GM12801 (cell line): ENCODE data around the gene BPGM.

Experiments used
- TF ChIP-seq, protein P1 (sequence below): IDR thresholded peaks from one replicate; pipeline ENCODE4 v1.5.1; 2011; ENCODE audit warnings: control low read depth; ENCODE audit not compliant: insufficient read length; ENCODE audit errors: extremely low read depth

The BPGM gene

DNA sequence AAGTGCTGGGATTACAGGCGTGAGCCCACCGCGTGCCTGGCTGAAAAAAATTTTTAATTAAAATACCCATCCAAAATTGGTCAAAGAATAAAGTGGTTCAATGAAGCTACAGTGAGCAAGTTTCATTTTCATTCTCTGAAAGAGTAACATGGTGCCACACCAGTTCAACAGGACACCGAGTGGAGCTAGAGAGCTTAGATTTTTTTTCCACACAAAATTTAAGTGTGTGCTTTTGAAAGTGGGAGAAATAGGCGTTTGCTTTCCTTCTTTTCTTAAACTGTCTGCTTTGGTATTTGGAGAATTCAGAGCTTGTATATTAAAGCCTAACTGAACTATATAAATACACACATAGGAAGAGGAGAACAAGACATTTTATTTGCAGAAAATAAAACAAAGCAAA is 43.4 kb downstream of the BPGM start:
- TF ChIP-seq, protein P1, sequence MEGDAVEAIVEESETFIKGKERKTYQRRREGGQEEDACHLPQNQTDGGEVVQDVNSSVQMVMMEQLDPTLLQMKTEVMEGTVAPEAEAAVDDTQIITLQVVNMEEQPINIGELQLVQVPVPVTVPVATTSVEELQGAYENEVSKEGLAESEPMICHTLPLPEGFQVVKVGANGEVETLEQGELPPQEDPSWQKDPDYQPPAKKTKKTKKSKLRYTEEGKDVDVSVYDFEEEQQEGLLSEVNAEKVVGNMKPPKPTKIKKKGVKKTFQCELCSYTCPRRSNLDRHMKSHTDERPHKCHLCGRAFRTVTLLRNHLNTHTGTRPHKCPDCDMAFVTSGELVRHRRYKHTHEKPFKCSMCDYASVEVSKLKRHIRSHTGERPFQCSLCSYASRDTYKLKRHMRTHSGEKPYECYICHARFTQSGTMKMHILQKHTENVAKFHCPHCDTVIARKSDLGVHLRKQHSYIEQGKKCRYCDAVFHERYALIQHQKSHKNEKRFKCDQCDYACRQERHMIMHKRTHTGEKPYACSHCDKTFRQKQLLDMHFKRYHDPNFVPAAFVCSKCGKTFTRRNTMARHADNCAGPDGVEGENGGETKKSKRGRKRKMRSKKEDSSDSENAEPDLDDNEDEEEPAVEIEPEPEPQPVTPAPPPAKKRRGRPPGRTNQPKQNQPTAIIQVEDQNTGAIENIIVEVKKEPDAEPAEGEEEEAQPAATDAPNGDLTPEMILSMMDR, result no peak

DNA sequence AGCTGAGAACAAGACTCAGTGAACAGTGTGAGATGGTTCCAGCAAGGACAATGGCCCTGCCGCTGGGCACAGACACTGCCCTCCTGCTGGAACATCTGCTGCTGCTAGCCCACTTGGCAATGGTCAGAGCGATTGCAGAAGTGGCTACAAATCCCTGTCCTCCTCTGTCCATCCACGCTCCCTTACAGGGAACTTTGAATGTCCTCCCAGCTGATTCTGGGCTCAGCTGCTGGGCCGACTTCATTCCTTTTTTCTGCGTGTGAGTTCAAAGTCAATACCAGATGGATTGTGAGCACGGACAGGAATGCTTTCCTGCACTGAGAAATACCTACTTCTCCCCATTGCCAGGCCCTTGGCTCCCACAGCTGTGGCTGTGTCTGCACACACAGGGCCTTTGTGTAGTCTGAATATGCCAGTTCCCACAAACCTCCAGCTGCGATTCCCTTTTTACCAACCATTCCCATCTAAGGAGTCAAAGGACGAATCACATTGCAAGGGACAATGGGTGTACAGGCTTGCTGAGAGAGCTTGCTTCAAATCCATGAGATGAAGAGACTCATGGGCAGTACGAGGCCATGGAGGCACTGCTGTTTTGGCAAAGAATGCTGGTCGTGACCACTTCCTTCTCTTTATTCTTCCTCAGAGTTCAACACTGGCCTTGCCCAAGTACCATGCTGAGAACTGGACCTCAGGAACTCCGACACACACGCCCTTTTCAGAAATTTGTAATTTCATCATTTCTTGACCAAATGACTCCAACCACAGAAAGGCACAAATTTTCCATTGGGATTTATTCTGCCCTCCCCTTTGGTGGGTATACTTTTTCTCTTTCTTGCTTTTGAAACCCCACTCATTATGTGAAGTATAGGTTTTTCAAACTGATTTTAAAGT is 44.2 kb downstream of the BPGM start:
- TF ChIP-seq, protein P1, result no peak

DNA sequence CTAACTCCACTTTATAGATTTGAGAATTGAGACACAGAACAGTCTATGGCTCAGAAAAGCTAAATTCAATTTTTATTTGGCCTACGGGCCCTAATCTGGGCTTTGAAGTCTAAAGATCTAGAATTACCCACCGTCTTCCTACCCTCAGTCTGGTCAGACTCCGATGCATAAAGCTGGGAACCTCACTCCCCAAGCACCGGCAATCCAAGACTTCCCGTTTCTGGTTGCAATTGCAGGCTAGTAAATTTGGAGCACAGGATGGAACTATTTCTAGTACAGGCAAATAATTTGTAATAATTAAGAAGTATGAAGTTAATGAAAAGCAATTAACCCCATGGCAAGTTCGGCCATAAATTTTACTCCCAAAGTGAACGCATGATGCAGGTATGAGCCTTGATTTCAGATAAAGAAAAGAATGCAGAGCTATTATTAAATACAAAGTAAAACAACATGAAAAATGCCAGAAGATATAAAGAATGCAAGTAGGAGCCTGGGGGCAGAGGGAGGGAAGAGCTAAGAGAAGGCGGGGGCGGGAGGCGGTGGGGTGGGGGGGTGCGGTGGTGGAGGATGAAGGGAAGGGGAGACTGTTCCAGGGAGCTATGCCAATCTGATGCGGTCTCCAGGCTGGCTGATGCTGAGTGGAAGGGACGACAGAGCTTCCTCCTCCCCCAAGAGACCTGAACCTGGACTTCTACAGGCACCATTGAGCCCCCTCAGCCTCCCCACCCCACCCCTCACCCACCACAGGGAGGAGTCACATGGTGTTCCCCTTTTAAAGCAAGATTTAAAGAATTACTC is 45.1 kb downstream of the BPGM start:
- TF ChIP-seq, protein P1, result no peak

DNA sequence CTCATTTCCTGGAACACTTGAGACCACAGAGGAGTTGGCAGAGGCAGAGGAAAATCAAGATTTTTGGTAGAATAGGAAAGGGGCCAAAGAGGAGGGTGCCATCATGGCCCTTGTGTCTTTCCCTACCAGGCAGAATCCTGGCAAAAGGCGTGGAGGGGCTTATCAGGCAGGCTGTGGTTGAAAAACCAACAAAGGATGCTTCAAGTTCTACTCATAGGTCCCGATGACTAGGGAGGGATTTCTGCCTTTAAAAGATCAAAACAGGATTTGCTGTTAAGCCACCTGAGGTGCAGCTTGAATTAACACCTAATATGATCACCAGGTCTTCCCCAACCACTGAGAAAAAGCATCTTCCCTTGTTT is 45.7 kb downstream of the BPGM start:
- TF ChIP-seq, protein P1, result no peak

- TF ChIP-seq, protein P1, result no peak
Observed at GRCh38 chr7:134693256-134693655, 46.6 kb downstream of the BPGM start.

DNA sequence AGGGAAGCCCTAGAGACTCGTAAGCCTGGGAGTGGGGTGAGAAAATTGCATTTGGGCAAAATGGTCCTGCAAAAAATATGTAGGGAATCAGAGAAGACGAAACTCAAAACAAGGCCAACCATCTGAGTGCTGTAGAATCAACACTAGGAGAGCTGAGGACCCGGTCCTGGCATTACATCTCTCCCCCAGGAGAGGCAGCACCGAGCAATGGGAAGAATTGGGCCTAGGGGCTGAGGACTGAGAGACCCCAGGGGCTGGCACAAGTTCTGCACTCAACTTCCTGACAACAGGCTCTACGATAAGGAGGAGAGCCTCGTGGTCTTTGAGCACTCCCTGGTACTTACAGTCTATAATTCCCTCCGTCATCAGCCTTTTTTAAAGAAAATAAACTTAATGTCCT is 47.6 kb downstream of the BPGM start:
- TF ChIP-seq, protein P1, result no peak

GRCh38 chr7:134694767-134695166 is 48.1 kb downstream of the BPGM start:
- TF ChIP-seq, protein P1, result no peak
